ENCODE measurements around the gene SPRING1.

- TF ChIP-seq, protein P1, sequence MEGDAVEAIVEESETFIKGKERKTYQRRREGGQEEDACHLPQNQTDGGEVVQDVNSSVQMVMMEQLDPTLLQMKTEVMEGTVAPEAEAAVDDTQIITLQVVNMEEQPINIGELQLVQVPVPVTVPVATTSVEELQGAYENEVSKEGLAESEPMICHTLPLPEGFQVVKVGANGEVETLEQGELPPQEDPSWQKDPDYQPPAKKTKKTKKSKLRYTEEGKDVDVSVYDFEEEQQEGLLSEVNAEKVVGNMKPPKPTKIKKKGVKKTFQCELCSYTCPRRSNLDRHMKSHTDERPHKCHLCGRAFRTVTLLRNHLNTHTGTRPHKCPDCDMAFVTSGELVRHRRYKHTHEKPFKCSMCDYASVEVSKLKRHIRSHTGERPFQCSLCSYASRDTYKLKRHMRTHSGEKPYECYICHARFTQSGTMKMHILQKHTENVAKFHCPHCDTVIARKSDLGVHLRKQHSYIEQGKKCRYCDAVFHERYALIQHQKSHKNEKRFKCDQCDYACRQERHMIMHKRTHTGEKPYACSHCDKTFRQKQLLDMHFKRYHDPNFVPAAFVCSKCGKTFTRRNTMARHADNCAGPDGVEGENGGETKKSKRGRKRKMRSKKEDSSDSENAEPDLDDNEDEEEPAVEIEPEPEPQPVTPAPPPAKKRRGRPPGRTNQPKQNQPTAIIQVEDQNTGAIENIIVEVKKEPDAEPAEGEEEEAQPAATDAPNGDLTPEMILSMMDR (IDR thresholded peaks at IDR 0.05) = no peak
- no peak for TF ChIP-seq POLR2A (IDR thresholded peaks at IDR 0.05)
Observed at GRCh38 chr12:116735084-116735483, 2.8 kb downstream of the SPRING1 start.
